ENCODE data around the gene GOLGA6L25.
"Not testable (repeated sequence)": the region's sequence is repeated elsewhere in the genome, so short reads cannot be mapped to it uniquely, and the experiment has no call there.

Gene GOLGA6L25

GRCh38 chr15:28553268-28553667 is at the start of gene GOLGA6L25:
GOLGA6L25 (plus strand) TSS chr15:28553568; CDS start chr15:28553629, 61 bp downstream.
- not testable (repeated sequence) for DNase-seq

GRCh38 chr15:28508217-28508889 is 45.0 kb upstream of the GOLGA6L25 start:
- not testable (repeated sequence) for DNase-seq

GRCh38 chr15:28514128-28514527 is 39.2 kb upstream of the GOLGA6L25 start:
- not testable (repeated sequence) for DNase-seq

- not testable (repeated sequence) for DNase-seq
Measured at GRCh38 chr15:28515208-28515607, 38.2 kb upstream of the GOLGA6L25 start.

GRCh38 chr15:28532954-28533353 is 20.4 kb upstream of the GOLGA6L25 start, which contains the start of gene GOLGA8G:
GOLGA8G (minus strand) TSS chr15:28532971; CDS start chr15:28532909, 62 bp downstream.
- DNase-seq = not testable (repeated sequence)

- DNase-seq = not testable (repeated sequence)
Measured at GRCh38 chr15:28573351-28573750, 20.0 kb downstream of the GOLGA6L25 start.

GRCh38 chr15:28588977-28589606 is 35.7 kb downstream of the GOLGA6L25 start:
- not testable (repeated sequence) for DNase-seq

GRCh38 chr15:28589769-28590168 is 36.4 kb downstream of the GOLGA6L25 start:
- not testable (repeated sequence) for DNase-seq

- not testable (repeated sequence) for DNase-seq
Measured at GRCh38 chr15:28592395-28592794, 39.0 kb downstream of the GOLGA6L25 start.

- DNase-seq = not testable (repeated sequence)
Measured at GRCh38 chr15:28593424-28594129, 40.2 kb downstream of the GOLGA6L25 start.

GRCh38 chr15:28597471-28597870 is 44.1 kb downstream of the GOLGA6L25 start:
- DNase-seq = not testable (repeated sequence)

- not testable (repeated sequence) for DNase-seq
Measured at GRCh38 chr15:28598209-28598608, 44.8 kb downstream of the GOLGA6L25 start.

- DNase-seq = not testable (repeated sequence)
Measured at GRCh38 chr15:28602152-28602551, 48.8 kb downstream of the GOLGA6L25 start.

Data from activated CD4-positive, alpha-beta T cell treated with anti-CD3 and anti-CD28 coated beads, Interleukin-2, amount 50 U/mL, for 16 hours (primary cell).